ENCODE results near the gene LDB1.

GRCh38 chr10:102133373-102134195 lies 13.4 kb upstream of the LDB1 start:
- TF ChIP-seq CTCF (IDR thresholded peaks at IDR 0.05; ENCODE audit: low read depth, low read length, missing input control) (no peak), REST (IDR thresholded peaks at IDR 0.05) (no peak), GABPA (IDR thresholded peaks at IDR 0.05 in 1 of 2, conservative IDR thresholded peaks at IDR 0.05 in 1 of 2) (no peak), MAX (IDR thresholded peaks at IDR 0.05) (no peak), ZBTB33 (IDR thresholded peaks at IDR 0.05) (no peak), RXRA (IDR thresholded peaks at IDR 0.05) (no peak), TAF1 (conservative IDR thresholded peaks at IDR 0.05) (no peak), FOXA1 (IDR thresholded peaks at IDR 0.05) (no peak), JUND (IDR thresholded peaks at IDR 0.05) (no peak), RAD21 (IDR thresholded peaks at IDR 0.05) (no peak), YY1 (IDR thresholded peaks at IDR 0.05) (no peak), SP1 (IDR thresholded peaks at IDR 0.05) (no peak)

Measured in liver (tissue), 3 donors.